ENCODE data around the gene ADGRF4.

Gene ADGRF4

DNA sequence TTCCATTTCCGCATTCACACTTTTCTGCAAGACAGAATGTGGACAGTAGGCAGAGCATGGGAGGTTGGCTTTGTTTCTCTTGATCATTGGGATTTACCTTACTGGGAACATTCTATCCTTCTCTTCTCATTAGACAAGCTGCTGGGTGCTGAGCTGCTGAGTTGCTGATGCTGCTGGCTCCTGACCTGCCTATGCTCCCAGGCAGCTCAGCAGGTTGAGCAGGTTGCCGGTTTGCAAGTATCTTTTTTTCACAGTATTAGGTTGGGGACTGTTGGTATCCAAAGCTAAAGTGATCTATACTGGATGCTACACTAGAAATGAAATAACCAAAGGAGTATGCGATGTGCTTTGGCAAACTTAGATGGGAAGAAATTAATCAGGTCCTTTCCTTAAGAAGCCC lies 23.7 kb upstream of the ADGRF4 start:
- H3K79me2 ChIP-seq (ENCODE audit: insufficient read depth, low read length): no peaks in the 10 kb centered on the region
- ATAC-seq (ENCODE audit: insufficient read depth, low read depth) (no peak), DNase-seq (no peak)
- H3K4me3 ChIP-seq (ENCODE audit: low read depth in 1 of 2, low read length in 2 of 2): no peak overlapping the region
- no peak overlapping the region for H3K27ac ChIP-seq (ENCODE audit: low read length)
- H3K36me3 ChIP-seq (ENCODE audit: insufficient read depth, low read length): no peaks in the 10 kb centered on the region
- no peaks in the 10 kb centered on the region for H3K4me1 ChIP-seq (ENCODE audit: insufficient read depth, low read length)
- H4K20me1 ChIP-seq (ENCODE audit: insufficient read depth, low read length): no peaks in the 10 kb centered on the region
- H3K4me2 ChIP-seq (ENCODE audit: insufficient read depth, low read length): no peak overlapping the region
- no peaks in the 10 kb centered on the region for H3K27me3 ChIP-seq (ENCODE audit: insufficient read depth, low read length, poor library complexity)
- no peaks in the 10 kb centered on the region for H3K9me3 ChIP-seq (ENCODE audit: insufficient read depth, low read length, severe bottlenecking)
- no peak overlapping the region for H3K9ac ChIP-seq (ENCODE audit: low read depth, low read length)
- TF ChIP-seq EZH2 (IDR thresholded peaks at IDR 0.05; ENCODE audit: borderline replicate concordance, low read depth, low read length, severe bottlenecking): no peak
- TF ChIP-seq, protein P1, sequence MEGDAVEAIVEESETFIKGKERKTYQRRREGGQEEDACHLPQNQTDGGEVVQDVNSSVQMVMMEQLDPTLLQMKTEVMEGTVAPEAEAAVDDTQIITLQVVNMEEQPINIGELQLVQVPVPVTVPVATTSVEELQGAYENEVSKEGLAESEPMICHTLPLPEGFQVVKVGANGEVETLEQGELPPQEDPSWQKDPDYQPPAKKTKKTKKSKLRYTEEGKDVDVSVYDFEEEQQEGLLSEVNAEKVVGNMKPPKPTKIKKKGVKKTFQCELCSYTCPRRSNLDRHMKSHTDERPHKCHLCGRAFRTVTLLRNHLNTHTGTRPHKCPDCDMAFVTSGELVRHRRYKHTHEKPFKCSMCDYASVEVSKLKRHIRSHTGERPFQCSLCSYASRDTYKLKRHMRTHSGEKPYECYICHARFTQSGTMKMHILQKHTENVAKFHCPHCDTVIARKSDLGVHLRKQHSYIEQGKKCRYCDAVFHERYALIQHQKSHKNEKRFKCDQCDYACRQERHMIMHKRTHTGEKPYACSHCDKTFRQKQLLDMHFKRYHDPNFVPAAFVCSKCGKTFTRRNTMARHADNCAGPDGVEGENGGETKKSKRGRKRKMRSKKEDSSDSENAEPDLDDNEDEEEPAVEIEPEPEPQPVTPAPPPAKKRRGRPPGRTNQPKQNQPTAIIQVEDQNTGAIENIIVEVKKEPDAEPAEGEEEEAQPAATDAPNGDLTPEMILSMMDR (IDR thresholded peaks at IDR 0.05; ENCODE audit: borderline replicate concordance, extremely low read depth, low read length, poor library complexity, severe bottlenecking): no peak
- H2AFZ ChIP-seq (ENCODE audit: low read depth, low read length): no peak overlapping the region

DNA sequence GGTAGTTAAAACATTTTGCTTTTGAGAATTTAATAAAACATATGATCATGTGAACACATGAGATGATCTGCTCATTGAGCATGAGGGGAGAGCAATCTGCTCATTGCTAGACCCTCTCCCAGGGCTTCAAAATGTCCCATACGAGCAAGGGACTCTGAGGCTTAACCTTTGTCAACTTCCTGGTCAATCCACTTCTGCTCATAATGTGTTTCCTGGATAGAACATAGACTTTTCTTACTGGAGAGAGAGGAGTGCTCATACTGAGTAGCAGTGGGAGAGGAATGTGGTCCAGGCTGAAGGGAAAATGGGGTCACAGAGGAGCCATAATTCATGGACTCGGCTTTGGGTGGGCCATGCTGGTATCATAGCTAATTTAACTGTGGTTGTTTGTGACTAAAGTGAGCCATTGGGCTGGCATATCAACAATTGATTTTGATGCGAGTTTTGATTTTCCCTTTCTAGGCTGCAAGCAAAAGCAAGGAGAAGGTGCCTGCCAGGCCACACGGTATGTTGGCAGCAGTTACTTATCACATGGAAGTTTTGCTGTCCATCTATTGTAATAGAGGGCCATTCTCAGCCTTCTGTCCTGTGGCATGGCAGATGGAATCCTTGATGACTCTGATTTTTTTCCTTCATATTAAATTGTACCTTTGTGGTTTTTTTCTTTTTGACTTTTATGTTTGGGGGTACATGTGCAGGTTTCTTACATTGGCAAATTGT lies 20.8 kb upstream of the ADGRF4 start:
- Histone ChIP-seq H3K4me1 (ENCODE audit: insufficient read depth, low read length) (no peaks in the 10 kb centered on the region), H3K9me3 (ENCODE audit: insufficient read depth, low read length, severe bottlenecking) (no peaks in the 10 kb centered on the region), H3K27ac (ENCODE audit: low read length) (no peak overlapping the region), H3K36me3 (ENCODE audit: insufficient read depth, low read length) (no peaks in the 10 kb centered on the region), H3K79me2 (ENCODE audit: insufficient read depth, low read length) (no peaks in the 10 kb centered on the region), H4K20me1 (ENCODE audit: insufficient read depth, low read length) (no peaks in the 10 kb centered on the region), H2AFZ (ENCODE audit: low read depth, low read length) (no peak overlapping the region), H3K4me2 (ENCODE audit: insufficient read depth, low read length) (no peak overlapping the region), H3K4me3 (ENCODE audit: low read depth in 1 of 2, low read length in 2 of 2) (no peak overlapping the region), H3K9ac (ENCODE audit: low read depth, low read length) (no peak overlapping the region), H3K27me3 (ENCODE audit: insufficient read depth, low read length, poor library complexity) (no peaks in the 10 kb centered on the region)
- ATAC-seq (ENCODE audit: insufficient read depth, low read depth) (no peak), DNase-seq (no peak)
- TF ChIP-seq, protein P1 (IDR thresholded peaks at IDR 0.05; ENCODE audit: borderline replicate concordance, extremely low read depth, low read length, poor library complexity, severe bottlenecking): no peak
- no peak for TF ChIP-seq EZH2 (IDR thresholded peaks at IDR 0.05; ENCODE audit: borderline replicate concordance, low read depth, low read length, severe bottlenecking)

DNA sequence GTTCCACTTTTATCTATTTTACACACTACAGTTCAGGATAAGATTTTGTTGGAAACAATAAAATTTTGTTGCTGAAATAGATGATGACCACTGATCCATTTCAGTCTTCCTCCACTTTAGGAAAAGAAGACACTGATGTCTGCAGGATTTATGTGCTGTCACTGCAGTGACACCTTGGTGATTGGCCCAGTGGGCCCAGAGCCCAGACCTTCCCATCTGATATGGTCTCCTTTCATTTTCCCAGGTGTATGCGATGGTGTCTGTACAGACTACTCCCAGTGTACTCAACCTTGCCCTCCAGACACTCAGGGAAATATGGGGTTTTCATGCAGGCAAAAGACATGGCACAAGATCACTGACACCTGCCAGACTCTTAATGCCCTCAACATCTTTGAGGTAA lies 19.6 kb upstream of the ADGRF4 start:
- H3K4me1 ChIP-seq (ENCODE audit: insufficient read depth, low read length): no peaks in the 10 kb centered on the region
- ATAC-seq (ENCODE audit: insufficient read depth, low read depth): no peak
- DNase-seq: no peak
- H3K9ac ChIP-seq (ENCODE audit: low read depth, low read length): no peak overlapping the region
- H3K4me3 ChIP-seq (ENCODE audit: low read depth in 1 of 2, low read length in 2 of 2): no peak overlapping the region
- H2AFZ ChIP-seq (ENCODE audit: low read depth, low read length): no peak overlapping the region
- H3K36me3 ChIP-seq (ENCODE audit: insufficient read depth, low read length): no peaks in the 10 kb centered on the region
- no peaks in the 10 kb centered on the region for H3K27me3 ChIP-seq (ENCODE audit: insufficient read depth, low read length, poor library complexity)
- no peaks in the 10 kb centered on the region for H4K20me1 ChIP-seq (ENCODE audit: insufficient read depth, low read length)
- no peaks in the 10 kb centered on the region for H3K79me2 ChIP-seq (ENCODE audit: insufficient read depth, low read length)
- H3K4me2 ChIP-seq (ENCODE audit: insufficient read depth, low read length): no peak overlapping the region
- no peaks in the 10 kb centered on the region for H3K9me3 ChIP-seq (ENCODE audit: insufficient read depth, low read length, severe bottlenecking)
- TF ChIP-seq, protein P1 (IDR thresholded peaks at IDR 0.05; ENCODE audit: borderline replicate concordance, extremely low read depth, low read length, poor library complexity, severe bottlenecking): no peak
- TF ChIP-seq EZH2 (IDR thresholded peaks at IDR 0.05; ENCODE audit: borderline replicate concordance, low read depth, low read length, severe bottlenecking): no peak
- no peak overlapping the region for H3K27ac ChIP-seq (ENCODE audit: low read length)
